H1 (cell line): ENCODE results near the gene GANAB. TPM values are rescaled to one million over a fixed set of nuclear protein-coding genes. Genes with fewer than 3 reads are reported as not detected.
A peak's percentile ranks its signal among the peaks of the same experiment; 100 is the strongest.

Source experiments
- CTCF ChIA-PET: fragments of 300-600 bp; sonication (Branson Sonifier 250); formaldehyde crosslinking; loops from one replicate; lab custom pipeline; 2021; ENCODE audit not compliant: partially characterized antibody; lab: Charles Lee
- POLR2A ChIA-PET: fragments of 300-600 bp; sonication (Branson Sonifier 250); formaldehyde crosslinking; loops from one replicate; lab custom pipeline; 2021; ENCODE audit warnings: inconsistent platforms; ENCODE audit not compliant: partially characterized antibody; lab: Charles Lee
- DNase-seq, 2 experiments: peaks; one replicate each; pipeline versions ENCODE4 v3.0.0 to v3.0.0-alpha.2; 2010 to 2022; ENCODE audit warnings: low spot score in 2 of 2, low read depth in 1 of 2, mixed read lengths in 1 of 2
- FAIRE-seq: peaks from 2 replicates; lab custom pipeline; 2011; peaks lifted over from hg19 to GRCh38; lab: Jason Lieb, UNC
- H2AFZ ChIP-seq: 2 replicates; pipeline ENCODE4 v1.8.1; 2012; ENCODE audit warnings: low read length, inconsistent platforms
- H2AK5ac ChIP-seq: 2 replicates; pipeline ENCODE4 v1.6.1; 2013; ENCODE audit warnings: low read depth, low read length
- H2BK120ac ChIP-seq: replicated peaks from 2 replicates; pipeline ENCODE3; 2013; ENCODE audit warnings: low read depth, low read length, inconsistent platforms
- H2BK12ac ChIP-seq: 2 replicates; pipeline ENCODE4 v1.6.1; 2013; ENCODE audit warnings: low read depth, low read length
- H2BK15ac ChIP-seq: 2 replicates; pipeline ENCODE4 v1.6.1; 2013; ENCODE audit warnings: low read length
- H2BK20ac ChIP-seq: 2 replicates; pipeline ENCODE4 v1.6.1; 2013; ENCODE audit warnings: low read length
- H2BK5ac ChIP-seq: 2 replicates; pipeline ENCODE4 v1.6.1; 2013; ENCODE audit warnings: low read depth, low read length
- H3K14ac ChIP-seq: 2 replicates; pipeline ENCODE4 v1.6.1; 2013; ENCODE audit warnings: inconsistent platforms; ENCODE audit not compliant: insufficient read length
- H3K18ac ChIP-seq: 2 replicates; pipeline ENCODE4 v1.6.1; 2013; ENCODE audit warnings: low read length; ENCODE audit errors: extremely low read depth
- H3K23ac ChIP-seq: 2 replicates; pipeline ENCODE4 v1.6.1; 2013; ENCODE audit warnings: inconsistent platforms; ENCODE audit not compliant: insufficient read length
- H3K23me2 ChIP-seq: 2 replicates; pipeline ENCODE4 v1.6.1; 2013; ENCODE audit warnings: low read depth, low read length
- H3K27ac ChIP-seq: 2 replicates; pipeline ENCODE4 v1.6.1; 2011; ENCODE audit warnings: low read depth, low read length, inconsistent platforms
- H3K27me3 ChIP-seq, 4 experiments: replicated peaks in 1 of 4; 1 replicate in 1 of 4; 2 replicates in 3 of 4; pipeline versions ENCODE4 v1.6.1 to v1.8.1; 2011 to 2013; ENCODE audit warnings: low read length in 3 of 4, mild to moderate bottlenecking in 3 of 4, inconsistent platforms in 2 of 4, mixed read lengths in 2 of 4, moderate library complexity in 1 of 4; ENCODE audit not compliant: control insufficient read depth in 3 of 4, insufficient read depth in 3 of 4; ENCODE audit errors: extremely low read depth in 1 of 4
- H3K36me3 ChIP-seq, 4 experiments: 2 replicates each; pipeline versions ENCODE4 v1.6.1 to v1.8.1; 2011 to 2013; ENCODE audit warnings: mild to moderate bottlenecking in 4 of 4, low read length in 3 of 4, moderate library complexity in 2 of 4, control low read depth in 1 of 4, inconsistent platforms in 1 of 4; ENCODE audit not compliant: insufficient read depth in 4 of 4, control insufficient read depth in 2 of 4
- H3K4ac ChIP-seq: replicated peaks from 2 replicates; pipeline ENCODE3; 2013; ENCODE audit warnings: low read length, low read depth, mixed read lengths, inconsistent platforms; ENCODE audit not compliant: insufficient read length
- H3K4me1 ChIP-seq, 4 experiments: replicated peaks in 1 of 4; 1 replicate in 1 of 4; 2 replicates in 3 of 4; pipeline versions ENCODE4 v1.6.1 to v1.8.1; 2011 to 2013; ENCODE audit warnings: low read length in 3 of 4, inconsistent platforms in 2 of 4, mixed read lengths in 1 of 4; ENCODE audit not compliant: insufficient read depth in 4 of 4, control insufficient read depth in 3 of 4
- H3K4me2 ChIP-seq, 2 experiments: 2 replicates each; pipeline versions ENCODE4 v1.6.1 to v1.8.1; 2011 to 2013; ENCODE audit warnings: low read depth in 2 of 2, low read length in 2 of 2, control low read depth in 1 of 2, inconsistent platforms in 1 of 2, mild to moderate bottlenecking in 1 of 2; ENCODE audit not compliant: insufficient read depth in 1 of 2
- H3K4me3 ChIP-seq, 4 experiments: fragments of 200-600, 300-600 bp in 1 of 4; sonication (generic), shearing (Covaris generic), sonication (Bioruptor Twin) in 1 of 4; 2 replicates each; pipeline versions ENCODE4 v1.5.1 to v1.8.1; 2011 to 2016; ENCODE audit warnings: low read length in 4 of 4, low read depth in 3 of 4, control low read depth in 2 of 4, inconsistent platforms in 2 of 4, mild to moderate bottlenecking in 2 of 4, mixed read lengths in 1 of 4, moderate library complexity in 1 of 4; ENCODE audit not compliant: insufficient read depth in 2 of 4; ENCODE audit errors: extremely low read depth in 1 of 4
- H3K56ac ChIP-seq: replicated peaks from 2 replicates; pipeline ENCODE3; 2013; ENCODE audit warnings: low read depth, mild to moderate bottlenecking, mixed read lengths, low read length, inconsistent platforms; ENCODE audit not compliant: insufficient read length
- H3K79me1 ChIP-seq: 2 replicates; pipeline ENCODE4 v1.6.1; 2013; ENCODE audit warnings: low read depth, low read length, control low read depth
- H3K79me2 ChIP-seq, 2 experiments: 2 replicates each; pipeline versions ENCODE4 v1.6.1 to v1.8.1; 2012 to 2013; ENCODE audit warnings: low read length in 2 of 2, mild to moderate bottlenecking in 2 of 2, inconsistent platforms in 1 of 2; ENCODE audit not compliant: insufficient read depth in 2 of 2, control insufficient read depth in 1 of 2
- H3K9ac ChIP-seq, 4 experiments: replicated peaks in 1 of 4; 1 replicate in 1 of 4; 2 replicates in 3 of 4; pipeline versions ENCODE4 v1.6.1 to v1.8.1; 2011 to 2013; ENCODE audit warnings: low read depth in 3 of 4, low read length in 3 of 4, control low read depth in 2 of 4, mild to moderate bottlenecking in 2 of 4, moderate library complexity in 2 of 4, inconsistent platforms in 1 of 4; ENCODE audit errors: extremely low read depth in 1 of 4
- H3K9me3 ChIP-seq, 2 experiments: 2 replicates each; pipeline versions ENCODE4 v1.6.1 to v1.8.1; 2012 to 2013; ENCODE audit warnings: mild to moderate bottlenecking in 2 of 2, moderate library complexity in 2 of 2, control low read depth in 1 of 2, inconsistent platforms in 1 of 2, low read depth in 1 of 2, low read length in 1 of 2, mixed read lengths in 1 of 2; ENCODE audit not compliant: insufficient read depth in 2 of 2
- H4K20me1 ChIP-seq, 2 experiments: replicated peaks in 1 of 2; 2 replicates each; pipeline versions ENCODE3 to v1.8.1; 2011 to 2013; ENCODE audit warnings: inconsistent platforms in 2 of 2, low read length in 2 of 2, mild to moderate bottlenecking in 1 of 2; ENCODE audit not compliant: insufficient read depth in 2 of 2, control insufficient read depth in 1 of 2
- H4K5ac ChIP-seq: 2 replicates; pipeline ENCODE4 v1.6.1; 2013; ENCODE audit warnings: low read length, low read depth, mixed read lengths, inconsistent platforms; ENCODE audit not compliant: insufficient read length
- H4K8ac ChIP-seq: 2 replicates; pipeline ENCODE4 v1.8.0; 2013; ENCODE audit warnings: mild to moderate bottlenecking, moderate library complexity, low read length, inconsistent platforms; ENCODE audit not compliant: insufficient read depth; ENCODE audit errors: extremely low read depth
- H4K91ac ChIP-seq: replicated peaks from 2 replicates; pipeline ENCODE3; 2013; ENCODE audit warnings: low read length, mixed read lengths, inconsistent platforms; ENCODE audit not compliant: insufficient read length
- ASH2L ChIP-seq: fragments of 200-600, 300-600 bp; sonication (generic); IDR thresholded peaks from one replicate; pipeline ENCODE4 v1.7.1; 2017; ENCODE audit warnings: low read length
- CBX5 ChIP-seq: fragments of 300-800, 300-1000 bp; sonication (generic); IDR thresholded peaks from 2 replicates; pipeline ENCODE4 v1.7.1; 2016; ENCODE audit warnings: antibody characterized with exemption, low read length, low read depth
- CEBPB ChIP-seq: IDR thresholded peaks from 2 replicates; pipeline ENCODE4 v1.6.1; 2012; ENCODE audit warnings: low read depth, low read length
- EGR1 ChIP-seq: IDR thresholded peaks from 2 replicates; pipeline ENCODE4 v1.6.1; 2011; ENCODE audit warnings: low read depth, low read length, borderline replicate concordance
- GABPA ChIP-seq: IDR thresholded peaks from 2 replicates; pipeline ENCODE4 v1.6.1; 2011; ENCODE audit warnings: mild to moderate bottlenecking, low read length, moderate library complexity, borderline replicate concordance; ENCODE audit not compliant: insufficient read depth
- HDAC6 ChIP-seq: IDR thresholded peaks from one replicate; pipeline ENCODE4 v1.7.1; 2012; ENCODE audit warnings: low read depth, mild to moderate bottlenecking, inconsistent platforms, low read length, moderate library complexity
- SRF ChIP-seq: IDR thresholded peaks from 2 replicates; pipeline ENCODE4 v1.6.1; 2011; ENCODE audit warnings: mild to moderate bottlenecking, low read depth, low read length, moderate library complexity
- WGBS, 2 experiments: shearing (Covaris generic) in 1 of 2; methylation state at CpG; one replicate each; pipeline versions ENCODE4 v1.1.6 to v1.1.7; 2013 to 2015; ENCODE audit warnings: low lambda C conversion rate in 2 of 2, mixed read lengths in 2 of 2, inconsistent platforms in 1 of 2, low coverage in 1 of 2, missing lambda C conversion rate in 1 of 2; ENCODE audit not compliant: insufficient replicate concordance in 2 of 2, insufficient coverage in 1 of 2, insufficient read length in 1 of 2; ENCODE audit errors: extremely low coverage in 1 of 2, missing lambda C conversion rate in 1 of 2; 5-methylcytosine and 5-hydroxymethylcytosine counted together
- polyA plus RNA-seq, 7 experiments: library from polyadenylated mRNA; depleted of rRNA in 3 of 7; stranded (reverse) in 5 of 7; unstranded in 2 of 7; fragments of >200 nt in 5 of 7; fragments of 200-250 nt in 2 of 7; gene quantifications; 1 replicate in 5 of 7; 2 replicates in 1 of 7; 4 replicates in 1 of 7; pipeline versions ENCODE4 v1.2.1 to v1.2.3, GENCODE V29; 2011 to 2013; ENCODE audit warnings: missing spikeins in 2 of 7, mixed read lengths in 2 of 7
- total RNA-seq: library from RNA; stranded (reverse); fragmentation: NEBNext Ultra II Directional; extraction: Animal tissue kit (Norgen Biotek cat#: 25700); gene quantifications from 2 replicates; pipeline ENCODE4 v1.2.1, GENCODE V29; 2021
- TF ChIP-seq, protein P1 (sequence below): IDR thresholded peaks from 2 replicates; pipeline ENCODE4 v1.6.1; 2011; ENCODE audit warnings: low read depth, mild to moderate bottlenecking, low read length; ENCODE audit not compliant: insufficient read depth

GANAB gene
- total and polyA plus RNA-seq, 2 of the 8 experiments (the other 6 are each of a cell fraction or from before 2014, with no cell fraction given): 289 to 330 TPM

DNA sequence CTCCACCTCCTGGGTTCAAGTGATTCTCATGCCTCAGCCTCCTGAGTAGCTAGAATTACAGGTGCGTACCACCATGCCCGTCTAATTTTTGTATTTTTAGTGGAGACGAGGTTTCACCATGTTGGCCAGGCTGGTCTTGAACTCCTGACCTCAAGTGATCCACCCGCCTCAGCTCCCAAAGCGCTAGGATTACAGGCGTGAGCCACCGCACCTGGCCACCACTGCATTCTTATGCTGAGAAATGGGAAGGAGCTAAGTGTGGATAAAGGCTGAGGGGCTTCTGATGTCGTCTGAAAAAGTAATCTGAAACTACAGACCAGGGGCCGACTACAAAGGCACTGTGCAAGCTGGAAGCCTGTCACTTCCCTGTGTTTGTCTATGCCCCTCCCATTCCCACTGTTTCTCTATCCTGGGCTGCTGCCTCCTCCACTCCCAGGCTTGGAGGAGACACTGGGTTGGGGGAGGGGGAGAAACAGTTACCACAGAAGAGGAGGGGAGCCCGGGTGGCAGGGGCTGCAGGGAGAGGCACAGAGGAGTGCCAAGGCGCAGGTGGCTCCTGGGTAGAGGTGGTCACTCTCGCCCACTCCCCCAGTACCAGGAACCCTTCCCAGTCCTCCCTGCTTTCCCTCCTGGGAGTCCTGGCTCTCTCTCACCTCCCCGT lies 41.8 kb downstream of the GANAB start:
- DNase-seq: no peak
- H3K27ac ChIP-seq: no peak overlapping the region

More for the DNA sequence above, 41.8 kb downstream of the GANAB start:
- Histone ChIP-seq H3K79me1 (no peaks in the 10 kb centered on the region; the same call in 1 of the 2 replicates), H3K4me1 (peaks cover 8 to 34% (median 17%) of the 10 kb centered on the region in 4 experiments), H2AK5ac (no peak overlapping the region), H3K18ac (no peak overlapping the region), H3K27me3 (peaks cover 0 to 13% (median 11%) of the 10 kb centered on the region in 4 experiments; a peak in 6 of 7 replicates), H3K23me2 (peaks cover 17% of the 10 kb centered on the region; the same call in 1 of the 2 replicates), H3K79me2 (peaks cover 0 to 13% of the 10 kb centered on the region in 2 experiments; a peak in 2 of 4 replicates), H4K91ac (no peak overlapping the region), H3K4ac (no peak overlapping the region), H2AFZ (no peak overlapping the region), H2BK15ac (no peak overlapping the region), H3K14ac (no peak overlapping the region), H2BK5ac (no peak overlapping the region), H4K8ac (no peak overlapping the region), H4K5ac (no peak overlapping the region), H3K4me2 (no peak overlapping the region; a peak in 2 of 4 replicates), H3K36me3 (no peaks in the 10 kb centered on the region; a peak in 3 of 8 replicates), H2BK120ac (no peak overlapping the region), H3K9me3 (no peaks in the 10 kb centered on the region), H3K56ac (no peak overlapping the region), H3K4me3 (no peak overlapping the region)
- 82% methylated on average over 13 of the region's 13 CpGs; no CpG with 5 or more reads in 1 of the 2 experiments for WGBS, 2 experiments
- ChIA-PET CTCF (interaction anchor here (1.2 to 10.2 kb wide), 3 partner anchors 9 to 44 kb away, joined by 3 to 97 read pairs (median 7); partner anchors contain the start of genes ROM1 and TUT1), POLR2A (interaction anchor here (1.0 to 15.8 kb wide), 7 partner anchors 9 to 101 kb away, joined by 4 to 235 read pairs (median 16); partner anchors contain the start of genes B3GAT3, C11orf98, CSKMT and EEF1G)
- no peak for FAIRE-seq
- TF ChIP-seq SRF (no peak), CBX5 (no peak), GABPA (no peak), CEBPB (no peak), HDAC6 (no peak), EGR1 (no peak), ASH2L (peak; percentile 19)
- TF ChIP-seq, protein P1, sequence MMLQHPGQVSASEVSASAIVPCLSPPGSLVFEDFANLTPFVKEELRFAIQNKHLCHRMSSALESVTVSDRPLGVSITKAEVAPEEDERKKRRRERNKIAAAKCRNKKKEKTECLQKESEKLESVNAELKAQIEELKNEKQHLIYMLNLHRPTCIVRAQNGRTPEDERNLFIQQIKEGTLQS: no peak
- TF ChIP-seq, all 59 proteins: peak for 1
- peaks cover 0 to 6% of the 10 kb centered on the region in 2 experiments for H4K20me1 ChIP-seq
- no peak overlapping the region for H3K23ac ChIP-seq
- no peak overlapping the region for H3K9ac ChIP-seq
- no peak overlapping the region for H2BK12ac ChIP-seq
- H2BK20ac ChIP-seq: no peak overlapping the region
